Ascending aorta (tissue), 2 donors: ENCODE data around the gene GART. TPM values are rescaled to one million over a fixed set of nuclear protein-coding genes. Genes with fewer than 3 reads are reported as not detected.

Experiments
- DNase-seq, 2 donors: peaks; one replicate each; pipeline ENCODE4 v3.0.0-alpha.2; 2019; ENCODE audit warnings: low spot score in 2 of 2
- H3K27ac ChIP-seq, 2 donors: fragments of 200-600 bp; sonication (generic); one replicate each; pipeline ENCODE4 v1.5.1; 2016 to 2017; ENCODE audit warnings: mild to moderate bottlenecking in 1 of 2
- H3K27me3 ChIP-seq: fragments of 200-600 bp; sonication (generic); one replicate; pipeline ENCODE4 v1.5.1; 2017
- H3K36me3 ChIP-seq, 2 donors: fragments of 200-600 bp; sonication (generic); one replicate each; pipeline ENCODE4 v1.5.1; 2016
- H3K4me1 ChIP-seq, 2 donors: fragments of 200-600 bp; sonication (generic); one replicate each; pipeline ENCODE4 v1.5.1; 2016 to 2017; ENCODE audit warnings: mild to moderate bottlenecking in 1 of 2
- H3K4me3 ChIP-seq, 2 donors: fragments of 200-600 bp; sonication (generic); one replicate each; pipeline ENCODE4 v1.5.1; 2016 to 2017; ENCODE audit warnings: mild to moderate bottlenecking in 1 of 2
- H3K9me3 ChIP-seq, 2 donors: fragments of 200-600 bp; sonication (generic); one replicate each; pipeline ENCODE4 v1.5.1; 2016
- CTCF ChIP-seq, 3 experiments: fragments of 200-600 bp in 2 of 3; fragments of 450-650 bp in 1 of 3; sonication (generic) in 2 of 3; IDR thresholded peaks; one replicate each; pipeline ENCODE4 v1.5.1; 2016 to 2019; ENCODE audit warnings: antibody characterized with exemption in 3 of 3, mild to moderate bottlenecking in 1 of 3, moderate library complexity in 1 of 3
- intact Hi-C: fragments of 100-400 bp; cut with DNase I; formaldehyde crosslinking; loops from one replicate; pipeline ENCODE4 v1.15.1; 2023
- total RNA-seq: library from RNA; depleted of rRNA; stranded (reverse); fragments of >200 nt; gene quantifications from one replicate; pipeline ENCODE4 v1.1.0, GENCODE V29; 2016

Gene GART
- total RNA-seq, 1 donor from 2014 or later = 22.4 TPM

- Histone ChIP-seq H3K27ac (no peak overlapping the region), H3K4me1 (peaks cover 0 to 6% of the 10 kb centered on the region in 2 donors), H3K36me3 (peaks cover 70 to 78% of the 10 kb centered on the region in 2 donors), H3K9me3 (no peaks in the 10 kb centered on the region), H3K4me3 (no peak overlapping the region), H3K27me3 (no peaks in the 10 kb centered on the region)
- TF ChIP-seq CTCF (IDR thresholded peaks at IDR 0.05) = no peak
- no peak for DNase-seq
- intact Hi-C loops = no loop called here
Observed at GRCh38 chr21:33549848-33550771, 8.2 kb upstream of the GART start.

- H3K27ac ChIP-seq = no peak overlapping the region
- H3K9me3 ChIP-seq = no peaks in the 10 kb centered on the region
- intact Hi-C loops = no loop called here
- H3K27me3 ChIP-seq = no peaks in the 10 kb centered on the region
- no peak for DNase-seq
- peaks cover 0 to 13% of the 10 kb centered on the region in 2 donors for H3K4me1 ChIP-seq
- no peak overlapping the region for H3K4me3 ChIP-seq
- peaks cover 33 to 40% of the 10 kb centered on the region in 2 donors for H3K36me3 ChIP-seq
- no peak for TF ChIP-seq CTCF (IDR thresholded peaks at IDR 0.05)
Observed at GRCh38 chr21:33546086-33546485, 4.2 kb upstream of the GART start.

- no peak overlapping the region for H3K27ac ChIP-seq
- intact Hi-C loops = no loop called here
- H3K36me3 ChIP-seq = peaks cover 19 to 25% of the 10 kb centered on the region in 2 donors
- no peaks in the 10 kb centered on the region for H3K9me3 ChIP-seq
- H3K4me1 ChIP-seq = peaks cover 0 to 18% of the 10 kb centered on the region in 2 donors
- peak overlapping the region; percentile 79 to 82 for H3K4me3 ChIP-seq
- no peaks in the 10 kb centered on the region for H3K27me3 ChIP-seq
- TF ChIP-seq CTCF (IDR thresholded peaks at IDR 0.05) = no peak
- DNase-seq = no peak
Observed at GRCh38 chr21:33544451-33545195, 2.7 kb upstream of the GART start.

GRCh38 chr21:33543505-33544129 is 1.7 kb upstream of the GART start:
- H3K36me3 ChIP-seq = peaks cover 14 to 24% of the 10 kb centered on the region in 2 donors
- H3K27me3 ChIP-seq = no peaks in the 10 kb centered on the region
- intact Hi-C loops = no loop called here
- peak overlapping the region; percentile 98 to 99 for H3K27ac ChIP-seq
- DNase-seq = peak in 1 of 2 donors; percentile 81
- no peaks in the 10 kb centered on the region for H3K9me3 ChIP-seq
- peak overlapping the region; percentile 79 to 82 for H3K4me3 ChIP-seq
- H3K4me1 ChIP-seq = peaks cover 0 to 18% of the 10 kb centered on the region in 2 donors
- TF ChIP-seq CTCF (IDR thresholded peaks at IDR 0.05) = no peak
